ENCODE results near the gene FGFR1OP2.

Gene FGFR1OP2

DNA sequence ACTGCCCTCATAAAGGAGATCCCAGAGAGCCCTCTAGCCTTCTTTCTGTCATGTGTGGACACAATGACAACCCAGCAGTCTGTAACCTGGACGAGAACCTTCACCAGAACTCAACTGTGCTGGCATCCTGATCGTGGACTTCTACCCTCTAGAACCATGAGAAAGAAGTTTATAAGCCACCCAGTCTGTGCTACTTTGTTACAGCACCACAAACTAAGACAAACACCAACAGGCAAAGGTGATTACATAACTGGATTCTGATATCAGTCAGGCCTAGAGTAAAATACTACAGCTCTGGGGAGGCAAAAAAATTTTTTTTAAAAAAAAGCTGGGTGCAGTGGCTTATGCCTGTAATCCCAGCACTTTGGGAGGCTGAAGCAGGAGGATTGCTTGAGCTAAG, 57.4 kb downstream of the FGFR1OP2 start:
- no peaks in the 10 kb centered on the region for H3K9me3 ChIP-seq (ENCODE audit: low read length)
- no peaks in the 10 kb centered on the region for H3K27me3 ChIP-seq (ENCODE audit: insufficient read depth, low read length)
- H3K36me3 ChIP-seq (ENCODE audit: insufficient read depth, low read length) = peaks cover 56% of the 10 kb centered on the region
- H2AFZ ChIP-seq (ENCODE audit: low read depth, low read length) = no peak overlapping the region
- H3K4me3 ChIP-seq (ENCODE audit: low read length) = no peak overlapping the region
- no peaks in the 10 kb centered on the region for H3K4me1 ChIP-seq (ENCODE audit: insufficient read depth, low read length)

DNA sequence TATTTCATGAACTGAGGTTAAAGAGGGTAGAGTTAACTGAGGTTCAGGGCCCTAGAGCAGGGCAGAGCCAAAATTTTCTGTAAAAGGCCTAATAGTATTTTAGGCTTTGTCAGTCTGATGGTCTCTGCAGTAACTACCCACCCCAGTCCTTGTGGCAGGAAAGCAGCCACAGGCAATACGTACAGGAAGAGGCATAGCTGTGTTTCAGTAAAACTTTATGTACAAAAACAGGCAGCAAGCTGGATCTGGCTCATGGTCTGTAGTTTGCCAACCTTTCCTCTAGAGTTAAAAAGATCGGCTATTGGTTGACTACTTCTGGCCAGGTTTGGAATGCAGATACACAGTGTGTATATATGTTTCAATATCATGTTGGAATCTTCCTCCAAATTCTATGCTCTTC, 58.7 kb downstream of the FGFR1OP2 start:
- Histone ChIP-seq H2AFZ (ENCODE audit: low read depth, low read length) (no peak overlapping the region), H3K9me3 (ENCODE audit: low read length) (no peaks in the 10 kb centered on the region), H3K36me3 (ENCODE audit: insufficient read depth, low read length) (peaks cover 50% of the 10 kb centered on the region), H3K4me1 (ENCODE audit: insufficient read depth, low read length) (no peaks in the 10 kb centered on the region), H3K27me3 (ENCODE audit: insufficient read depth, low read length) (no peaks in the 10 kb centered on the region), H3K4me3 (ENCODE audit: low read length) (no peak overlapping the region)

DNA sequence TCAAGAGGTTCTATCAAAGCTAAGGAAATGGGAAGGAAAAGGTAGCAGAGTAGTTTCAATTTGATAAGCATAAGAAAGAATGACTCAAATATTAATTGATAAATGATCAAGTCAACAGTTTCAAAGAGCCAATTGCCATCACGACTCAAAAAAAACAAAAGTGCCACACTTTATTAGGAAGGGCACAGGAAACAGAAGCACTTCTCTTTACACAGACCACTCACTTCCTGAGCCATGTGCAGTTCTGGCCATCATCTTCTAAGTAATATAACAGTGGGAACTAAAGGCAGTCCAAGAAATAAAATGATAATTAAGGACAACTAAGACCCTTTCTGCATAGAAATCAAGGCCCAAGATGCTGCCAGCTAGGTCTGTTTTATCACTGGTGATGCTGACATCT, 62.7 kb downstream of the FGFR1OP2 start:
- Histone ChIP-seq H2AFZ (ENCODE audit: low read depth, low read length) (no peak overlapping the region), H3K36me3 (ENCODE audit: insufficient read depth, low read length) (peaks cover 23% of the 10 kb centered on the region), H3K9me3 (ENCODE audit: low read length) (no peaks in the 10 kb centered on the region), H3K4me1 (ENCODE audit: insufficient read depth, low read length) (no peaks in the 10 kb centered on the region), H3K4me3 (ENCODE audit: low read length) (no peak overlapping the region), H3K27me3 (ENCODE audit: insufficient read depth, low read length) (no peaks in the 10 kb centered on the region)

DNA sequence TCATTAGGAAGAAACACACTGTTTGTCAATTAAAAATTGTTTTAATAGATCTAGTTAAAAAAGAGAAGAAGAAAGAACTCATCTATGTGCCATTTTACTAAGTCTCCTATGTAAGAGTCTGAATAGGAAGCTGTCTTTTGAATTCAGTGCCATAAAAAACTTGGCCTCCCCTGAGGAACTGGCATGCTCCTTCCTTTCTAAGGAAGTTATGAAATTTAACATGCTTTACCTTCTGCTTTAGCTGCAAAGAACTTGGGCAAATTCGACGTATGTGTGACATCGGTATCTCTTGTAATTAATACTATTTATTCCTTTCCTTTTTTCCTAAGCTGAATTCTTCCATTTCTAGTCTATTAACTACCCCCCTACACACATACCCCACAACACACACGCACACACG, 63.4 kb downstream of the FGFR1OP2 start:
- peaks cover 18% of the 10 kb centered on the region for H3K36me3 ChIP-seq (ENCODE audit: insufficient read depth, low read length)
- H3K9me3 ChIP-seq (ENCODE audit: low read length) = no peaks in the 10 kb centered on the region
- H2AFZ ChIP-seq (ENCODE audit: low read depth, low read length) = no peak overlapping the region
- no peaks in the 10 kb centered on the region for H3K4me1 ChIP-seq (ENCODE audit: insufficient read depth, low read length)
- no peak overlapping the region for H3K4me3 ChIP-seq (ENCODE audit: low read length)
- no peaks in the 10 kb centered on the region for H3K27me3 ChIP-seq (ENCODE audit: insufficient read depth, low read length)

DNA sequence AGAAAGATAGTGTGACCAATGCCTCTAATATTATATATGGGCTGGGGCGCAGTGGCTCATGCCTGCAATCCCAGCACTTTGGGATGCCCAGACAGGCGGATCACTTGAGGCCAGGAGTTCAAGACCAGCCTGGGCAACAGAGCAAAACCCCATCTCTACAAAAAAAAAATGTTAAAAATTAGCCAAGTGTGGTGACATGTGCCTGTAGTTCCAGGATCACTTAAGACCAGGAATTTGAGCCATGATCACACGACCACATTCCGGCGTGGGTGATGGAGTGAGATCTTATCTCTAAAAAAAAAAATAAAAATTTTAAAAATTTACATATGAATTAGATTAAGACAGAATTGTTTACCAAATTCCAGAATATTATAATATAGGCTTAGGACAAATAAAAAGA, 63.9 kb downstream of the FGFR1OP2 start:
- Histone ChIP-seq H3K4me1 (ENCODE audit: insufficient read depth, low read length) (no peaks in the 10 kb centered on the region), H2AFZ (ENCODE audit: low read depth, low read length) (no peak overlapping the region), H3K4me3 (ENCODE audit: low read length) (no peak overlapping the region), H3K36me3 (ENCODE audit: insufficient read depth, low read length) (peaks cover 15% of the 10 kb centered on the region), H3K9me3 (ENCODE audit: low read length) (no peaks in the 10 kb centered on the region), H3K27me3 (ENCODE audit: insufficient read depth, low read length) (no peaks in the 10 kb centered on the region)

DNA sequence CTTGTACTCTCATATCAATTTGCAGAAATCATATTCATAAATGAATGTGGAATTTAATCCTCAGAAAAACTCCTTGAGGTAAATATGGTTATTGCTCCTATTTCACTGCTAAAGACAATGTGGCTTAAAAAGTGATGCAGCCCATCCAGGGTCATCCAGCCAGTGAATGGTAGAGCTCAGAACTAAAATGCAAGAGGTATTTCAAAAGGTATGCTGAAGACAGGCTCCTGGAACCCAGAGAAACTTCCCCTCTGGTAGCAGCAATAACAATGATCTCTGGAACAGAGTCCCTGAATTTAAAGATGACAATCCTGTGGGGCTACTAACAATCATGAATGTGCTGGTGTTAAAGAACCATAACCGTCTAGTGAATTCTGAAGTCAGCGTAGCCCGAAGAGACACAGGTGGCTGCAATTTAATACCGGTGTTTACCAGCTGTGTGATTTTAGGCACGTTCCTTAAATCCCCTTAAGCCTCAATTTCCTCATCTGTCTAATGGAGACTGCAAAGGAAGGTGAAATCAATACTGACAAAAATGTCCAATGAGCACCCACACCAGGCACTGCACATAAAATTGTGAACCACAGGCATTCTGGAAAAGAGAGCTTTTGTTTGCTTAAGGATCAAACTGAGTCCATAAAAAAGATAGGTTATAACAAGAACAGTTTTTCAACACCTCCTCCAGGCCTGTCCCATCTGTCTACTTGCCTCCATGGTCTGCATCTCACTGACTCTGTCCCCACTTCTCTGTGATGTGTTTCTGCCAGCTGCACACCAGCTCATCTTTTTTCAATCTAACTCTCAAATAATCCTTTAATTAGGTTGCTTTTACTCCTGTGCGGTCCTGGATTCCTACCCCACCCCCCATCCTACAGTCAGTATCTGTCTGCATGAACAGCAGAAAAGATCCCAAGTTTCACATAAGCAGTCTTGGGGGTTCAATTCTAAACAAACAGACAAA, 65.4 kb downstream of the FGFR1OP2 start:
- Histone ChIP-seq H2AFZ (ENCODE audit: low read depth, low read length) (no peak overlapping the region), H3K27me3 (ENCODE audit: insufficient read depth, low read length) (no peaks in the 10 kb centered on the region), H3K9me3 (ENCODE audit: low read length) (no peaks in the 10 kb centered on the region), H3K36me3 (ENCODE audit: insufficient read depth, low read length) (peaks cover 6% of the 10 kb centered on the region), H3K4me3 (ENCODE audit: low read length) (no peak overlapping the region), H3K4me1 (ENCODE audit: insufficient read depth, low read length) (no peaks in the 10 kb centered on the region)

DNA sequence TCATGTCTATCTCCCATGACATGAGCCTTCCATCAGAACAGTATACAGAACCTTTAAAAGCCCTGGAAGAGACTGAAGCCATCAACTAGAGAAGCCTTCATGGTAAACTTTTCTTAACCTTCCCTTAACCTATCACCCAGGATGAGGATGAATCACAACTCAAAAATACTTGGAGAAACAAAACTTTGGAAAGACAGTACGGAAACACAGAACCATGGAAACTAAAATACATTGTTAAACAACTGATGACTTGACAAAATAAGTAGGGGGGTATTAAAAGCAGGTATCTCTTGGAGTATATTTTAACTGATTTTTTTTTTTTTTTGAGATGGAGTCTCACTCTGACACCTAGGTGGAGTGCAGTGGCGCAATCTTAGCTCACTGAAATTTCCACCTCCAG, 67.2 kb downstream of the FGFR1OP2 start:
- Histone ChIP-seq H3K9me3 (ENCODE audit: low read length) (no peaks in the 10 kb centered on the region), H3K4me3 (ENCODE audit: low read length) (no peak overlapping the region), H3K27me3 (ENCODE audit: insufficient read depth, low read length) (no peaks in the 10 kb centered on the region), H3K4me1 (ENCODE audit: insufficient read depth, low read length) (peaks cover 8% of the 10 kb centered on the region), H2AFZ (ENCODE audit: low read depth, low read length) (no peak overlapping the region), H3K36me3 (ENCODE audit: insufficient read depth, low read length) (no peaks in the 10 kb centered on the region)

DNA sequence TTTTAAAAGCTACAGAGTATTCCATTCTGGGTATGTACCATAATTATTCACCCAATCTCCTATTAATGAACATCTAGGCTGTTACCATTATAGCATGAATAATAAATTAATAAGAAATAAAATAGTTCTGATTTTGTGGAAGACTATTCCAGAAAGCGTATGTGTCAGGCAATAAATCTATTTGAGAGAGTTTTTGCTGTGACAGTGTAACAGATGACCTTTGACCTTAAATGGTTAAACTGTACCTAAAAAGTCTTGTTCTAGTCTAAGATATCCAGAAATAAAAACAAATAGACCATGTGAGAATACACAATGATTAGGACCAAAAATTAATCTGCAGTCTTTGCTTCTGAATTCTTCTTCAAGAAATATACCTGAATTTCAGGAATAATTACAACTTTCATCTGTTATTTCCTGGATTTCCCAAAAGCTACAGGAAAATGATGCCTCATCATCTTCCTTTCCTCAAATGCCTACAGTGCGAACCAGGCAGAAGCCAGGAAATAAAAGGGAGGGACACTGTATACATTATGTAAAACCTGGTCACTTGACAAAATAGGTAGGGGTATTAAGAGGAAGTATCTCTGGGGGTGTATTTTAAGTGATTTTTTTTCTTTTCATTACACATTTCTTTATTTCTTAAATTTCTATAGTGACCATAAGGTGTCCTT, 68.7 kb downstream of the FGFR1OP2 start:
- no peak overlapping the region for H3K4me3 ChIP-seq (ENCODE audit: low read length)
- H3K4me1 ChIP-seq (ENCODE audit: insufficient read depth, low read length) = peaks cover 19% of the 10 kb centered on the region
- no peaks in the 10 kb centered on the region for H3K27me3 ChIP-seq (ENCODE audit: insufficient read depth, low read length)
- no peaks in the 10 kb centered on the region for H3K9me3 ChIP-seq (ENCODE audit: low read length)
- no peaks in the 10 kb centered on the region for H3K36me3 ChIP-seq (ENCODE audit: insufficient read depth, low read length)
- H2AFZ ChIP-seq (ENCODE audit: low read depth, low read length) = no peak overlapping the region

DNA sequence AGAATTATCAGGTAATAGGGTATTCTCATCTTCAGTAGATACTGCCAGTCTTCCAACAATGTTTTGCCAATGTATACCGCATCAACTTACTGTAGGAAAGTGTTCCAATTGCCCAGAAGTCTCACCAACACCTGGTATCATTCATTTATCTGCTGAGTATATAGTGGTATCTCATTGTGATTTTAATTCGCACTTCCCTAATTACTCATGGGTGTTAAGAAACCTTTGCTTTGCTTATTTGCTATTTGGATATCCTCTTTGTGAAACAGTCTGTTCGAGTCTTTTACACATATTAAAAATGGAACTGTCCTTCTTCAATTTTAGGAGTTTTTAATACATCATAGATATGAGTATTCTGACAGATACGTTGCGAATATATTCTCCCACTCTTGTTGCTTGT, 69.8 kb downstream of the FGFR1OP2 start:
- H3K36me3 ChIP-seq (ENCODE audit: insufficient read depth, low read length) = no peaks in the 10 kb centered on the region
- no peaks in the 10 kb centered on the region for H3K9me3 ChIP-seq (ENCODE audit: low read length)
- H2AFZ ChIP-seq (ENCODE audit: low read depth, low read length) = no peak overlapping the region
- H3K27me3 ChIP-seq (ENCODE audit: insufficient read depth, low read length) = no peaks in the 10 kb centered on the region
- H3K4me1 ChIP-seq (ENCODE audit: insufficient read depth, low read length) = peaks cover 28% of the 10 kb centered on the region
- H3K4me3 ChIP-seq (ENCODE audit: low read length) = no peak overlapping the region

DNA sequence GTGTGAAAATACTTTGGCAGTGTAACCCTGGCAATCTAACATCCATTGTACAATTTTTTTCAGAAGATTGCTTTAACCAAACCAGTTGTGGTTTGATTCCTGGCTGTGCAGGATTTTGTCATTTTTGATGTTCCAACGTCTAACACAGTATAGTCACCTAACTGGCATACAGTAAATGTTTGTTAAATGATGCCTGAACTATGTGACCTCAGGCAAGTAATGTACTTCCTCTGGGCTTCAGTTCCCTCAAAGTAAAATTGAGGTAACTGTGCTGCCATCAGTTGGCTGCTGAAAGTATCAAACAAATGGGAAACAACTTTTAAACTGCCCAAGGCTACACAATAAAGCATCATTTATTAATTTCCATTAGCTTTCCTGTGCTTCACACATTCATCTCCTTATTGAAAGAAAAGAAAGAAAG, 71.6 kb downstream of the FGFR1OP2 start:
- H3K4me1 ChIP-seq (ENCODE audit: insufficient read depth, low read length) = peaks cover 35% of the 10 kb centered on the region
- no peaks in the 10 kb centered on the region for H3K36me3 ChIP-seq (ENCODE audit: insufficient read depth, low read length)
- H3K4me3 ChIP-seq (ENCODE audit: low read length) = no peak overlapping the region

DNA sequence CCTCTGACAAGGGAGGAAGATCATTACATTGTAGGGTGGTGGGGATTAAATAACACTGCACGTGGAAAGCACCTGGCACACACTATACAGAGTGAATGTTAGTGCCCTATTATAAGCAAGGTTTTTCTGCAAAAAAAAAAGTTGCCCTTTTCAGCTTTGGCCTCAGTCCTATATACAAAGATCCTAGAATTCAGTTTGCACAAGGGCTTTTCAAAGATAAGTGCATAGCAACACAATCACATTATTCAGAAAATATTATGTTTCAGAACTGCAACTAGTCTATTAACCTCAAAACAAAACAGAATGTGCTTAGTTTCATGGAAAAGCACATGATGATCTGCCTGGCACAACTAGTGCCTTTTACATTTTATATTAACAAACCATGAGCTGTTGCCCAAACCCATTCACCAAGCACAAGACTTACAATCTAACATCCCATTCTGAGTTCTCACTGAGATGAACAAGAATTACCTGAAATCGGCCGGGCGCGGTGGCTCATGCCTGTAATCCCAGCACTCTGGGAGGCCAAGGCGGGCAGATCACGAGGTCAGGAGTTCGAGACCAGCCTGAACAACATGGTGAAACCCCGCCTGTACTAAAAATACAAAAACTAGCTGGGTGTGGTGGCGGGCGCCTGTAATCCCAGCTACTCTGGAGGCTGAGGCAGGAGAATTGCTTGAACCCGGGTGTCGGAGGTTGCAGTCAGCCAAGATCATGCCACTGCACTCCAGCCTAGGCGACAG, 74.1 kb downstream of the FGFR1OP2 start:
- no peaks in the 10 kb centered on the region for H3K27me3 ChIP-seq (ENCODE audit: insufficient read depth, low read length)
- H3K9me3 ChIP-seq (ENCODE audit: low read length) = no peaks in the 10 kb centered on the region
- no peak overlapping the region for H2AFZ ChIP-seq (ENCODE audit: low read depth, low read length)
- no peaks in the 10 kb centered on the region for H3K36me3 ChIP-seq (ENCODE audit: insufficient read depth, low read length)
- H3K4me1 ChIP-seq (ENCODE audit: insufficient read depth, low read length) = peaks cover 35% of the 10 kb centered on the region
- no peak overlapping the region for H3K4me3 ChIP-seq (ENCODE audit: low read length)

More for the DNA sequence above, 71.6 kb downstream of the FGFR1OP2 start:
- Histone ChIP-seq H3K9me3 (ENCODE audit: low read length) (no peaks in the 10 kb centered on the region), H2AFZ (ENCODE audit: low read depth, low read length) (no peak overlapping the region), H3K27me3 (ENCODE audit: insufficient read depth, low read length) (no peaks in the 10 kb centered on the region)

DNA sequence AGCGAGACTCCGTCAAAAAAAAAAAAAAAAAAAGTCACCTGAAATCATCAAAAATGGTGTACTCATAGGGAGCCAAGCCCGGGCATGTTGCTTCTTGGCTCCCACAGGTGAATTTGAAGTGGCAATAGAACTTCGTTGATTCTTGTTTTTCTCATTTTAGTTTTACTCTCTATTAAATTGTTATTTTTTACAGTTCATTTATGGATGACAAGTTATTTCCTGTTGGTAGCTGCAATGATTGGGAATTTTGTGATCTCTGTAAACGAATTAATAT, 74.6 kb downstream of the FGFR1OP2 start:
- Histone ChIP-seq H3K27me3 (ENCODE audit: insufficient read depth, low read length) (no peaks in the 10 kb centered on the region), H3K36me3 (ENCODE audit: insufficient read depth, low read length) (no peaks in the 10 kb centered on the region), H2AFZ (ENCODE audit: low read depth, low read length) (no peak overlapping the region), H3K4me1 (ENCODE audit: insufficient read depth, low read length) (peaks cover 35% of the 10 kb centered on the region), H3K9me3 (ENCODE audit: low read length) (no peaks in the 10 kb centered on the region), H3K4me3 (ENCODE audit: low read length) (peak overlapping the region; percentile 66)

DNA sequence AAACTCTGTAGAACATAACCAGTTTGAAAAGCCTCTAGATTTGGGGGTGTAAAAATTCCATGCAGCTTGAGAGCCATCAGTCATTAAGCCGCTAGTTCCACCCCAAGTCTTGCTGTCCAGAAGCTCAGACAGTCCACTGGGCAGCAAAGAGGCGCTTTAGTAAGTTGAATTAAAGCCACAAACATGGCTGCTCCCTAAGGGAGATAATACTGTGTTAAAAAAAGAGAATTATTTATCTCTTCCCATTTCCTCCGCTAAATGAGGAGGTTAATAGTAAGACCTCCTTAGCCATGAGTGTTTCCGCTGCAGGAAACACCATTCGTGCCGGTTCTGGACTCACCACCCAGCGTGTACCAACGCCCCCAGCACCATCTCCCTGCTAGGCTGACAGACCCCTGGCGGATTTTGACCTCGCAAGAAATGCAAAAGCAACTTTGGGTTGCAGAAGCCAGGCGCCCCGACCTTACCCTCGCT, 75.4 kb downstream of the FGFR1OP2 start:
- Histone ChIP-seq H3K36me3 (ENCODE audit: insufficient read depth, low read length) (no peaks in the 10 kb centered on the region), H3K4me3 (ENCODE audit: low read length) (peak overlapping the region; percentile 66), H3K4me1 (ENCODE audit: insufficient read depth, low read length) (peaks cover 35% of the 10 kb centered on the region), H3K27me3 (ENCODE audit: insufficient read depth, low read length) (no peaks in the 10 kb centered on the region), H3K9me3 (ENCODE audit: low read length) (no peaks in the 10 kb centered on the region), H2AFZ (ENCODE audit: low read depth, low read length) (peak overlapping the region; percentile 82)

All from neuron (in vitro differentiated cells).